ENCODE results near the gene PPP1R9A.

DNA sequence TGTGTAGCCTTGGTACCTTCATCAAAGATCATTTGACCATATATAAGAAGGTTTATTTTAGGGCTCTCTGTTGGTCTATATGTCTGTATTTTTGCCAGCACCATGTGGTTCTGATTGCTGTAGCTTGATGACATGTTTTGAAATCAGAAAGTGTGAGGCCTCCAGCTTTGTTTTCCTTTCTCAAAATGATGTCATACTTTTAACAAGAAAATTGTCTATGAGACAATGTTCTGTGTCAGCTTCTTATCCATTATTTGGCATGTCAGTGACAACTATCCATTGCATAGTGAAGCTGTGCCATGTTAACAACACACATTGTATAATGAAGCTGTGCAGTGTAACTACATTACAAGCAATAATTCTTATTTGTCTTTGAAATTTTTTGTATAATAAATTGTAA, 9.1 kb upstream of the PPP1R9A start:
- no peak for TF ChIP-seq CTCF (IDR thresholded peaks at IDR 0.05 in 2 of 3, conservative IDR thresholded peaks at IDR 0.05 in 1 of 3; ENCODE audit: borderline replicate concordance in 1 of 3, insufficient read depth in 1 of 3, low read depth in 2 of 3, low read length in 2 of 3)
- no peak for TF ChIP-seq SRF (IDR thresholded peaks at IDR 0.05; ENCODE audit: low read depth)
- no peak for TF ChIP-seq RAD21 (IDR thresholded peaks at IDR 0.05; ENCODE audit: low read depth)
- TF ChIP-seq CEBPB (IDR thresholded peaks at IDR 0.05; ENCODE audit: low read depth), result no peak
- no peak for TF ChIP-seq ZFX (IDR thresholded peaks at IDR 0.05)
- TF ChIP-seq YY1 (IDR thresholded peaks at IDR 0.05; ENCODE audit: extremely low read depth, insufficient replicate concordance, low read depth, low read length), result no peak
- TF ChIP-seq EGR1 (IDR thresholded peaks at IDR 0.05; ENCODE audit: low read depth), result no peak
